Measurements from ENCODE around the gene CLDN20. TPM values are rescaled to one million over a fixed set of nuclear protein-coding genes. Genes with fewer than 3 reads are reported as not detected.

The CLDN20 gene
- total RNA-seq, 4 donors from 2014 or later, result 1.5 to 4.4 (median 3.3) TPM

- H3K27ac ChIP-seq, result no peak overlapping the region
- H3K9me3 ChIP-seq, result no peaks in the 10 kb centered on the region
- DNase-seq (ENCODE audit: low spot score in 2 of 2), result no peak
- H3K27me3 ChIP-seq, result no peaks in the 10 kb centered on the region
- H3K4me1 ChIP-seq, result no peaks in the 10 kb centered on the region
- H3K4me3 ChIP-seq, result no peak overlapping the region
- TF ChIP-seq POLR2A (IDR thresholded peaks at IDR 0.05), result no peak
- TF ChIP-seq, protein P1, sequence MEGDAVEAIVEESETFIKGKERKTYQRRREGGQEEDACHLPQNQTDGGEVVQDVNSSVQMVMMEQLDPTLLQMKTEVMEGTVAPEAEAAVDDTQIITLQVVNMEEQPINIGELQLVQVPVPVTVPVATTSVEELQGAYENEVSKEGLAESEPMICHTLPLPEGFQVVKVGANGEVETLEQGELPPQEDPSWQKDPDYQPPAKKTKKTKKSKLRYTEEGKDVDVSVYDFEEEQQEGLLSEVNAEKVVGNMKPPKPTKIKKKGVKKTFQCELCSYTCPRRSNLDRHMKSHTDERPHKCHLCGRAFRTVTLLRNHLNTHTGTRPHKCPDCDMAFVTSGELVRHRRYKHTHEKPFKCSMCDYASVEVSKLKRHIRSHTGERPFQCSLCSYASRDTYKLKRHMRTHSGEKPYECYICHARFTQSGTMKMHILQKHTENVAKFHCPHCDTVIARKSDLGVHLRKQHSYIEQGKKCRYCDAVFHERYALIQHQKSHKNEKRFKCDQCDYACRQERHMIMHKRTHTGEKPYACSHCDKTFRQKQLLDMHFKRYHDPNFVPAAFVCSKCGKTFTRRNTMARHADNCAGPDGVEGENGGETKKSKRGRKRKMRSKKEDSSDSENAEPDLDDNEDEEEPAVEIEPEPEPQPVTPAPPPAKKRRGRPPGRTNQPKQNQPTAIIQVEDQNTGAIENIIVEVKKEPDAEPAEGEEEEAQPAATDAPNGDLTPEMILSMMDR (IDR thresholded peaks at IDR 0.05), result no peak
- no peak for TF ChIP-seq EP300 (IDR thresholded peaks at IDR 0.05)
- WGBS, 2 donors, result 95% methylated on average over 5 of the region's 5 CpGs
- peaks cover 0 to 58% (median 0%) of the 10 kb centered on the region in 3 donors for H3K36me3 ChIP-seq
Observed at GRCh38 chr6:155290491-155290890, 26.7 kb downstream of the CLDN20 start.

- 69 to 83% methylated on average over 3 of the region's 3 CpGs for WGBS, 2 donors
- TF ChIP-seq POLR2A (IDR thresholded peaks at IDR 0.05), result no peak
- TF ChIP-seq, protein P1 (IDR thresholded peaks at IDR 0.05), result no peak
- TF ChIP-seq EP300 (IDR thresholded peaks at IDR 0.05), result no peak
Observed at GRCh38 chr6:155291291-155291690, 27.5 kb downstream of the CLDN20 start.

GRCh38 chr6:155292711-155293110 lies 28.9 kb downstream of the CLDN20 start:
- Histone ChIP-seq H3K36me3 (peaks cover 0 to 79% (median 0%) of the 10 kb centered on the region in 3 donors), H3K27ac (no peak overlapping the region), H3K27me3 (no peaks in the 10 kb centered on the region), H3K9me3 (no peaks in the 10 kb centered on the region), H3K4me1 (no peaks in the 10 kb centered on the region), H3K4me3 (no peak overlapping the region)
- DNase-seq (ENCODE audit: low spot score in 2 of 2), result no peak
- WGBS, 2 donors, result 73 to 83% methylated on average over 5 of the region's 5 CpGs
- TF ChIP-seq EP300 (IDR thresholded peaks at IDR 0.05) (no peak), POLR2A (IDR thresholded peaks at IDR 0.05) (no peak)
- TF ChIP-seq, protein P1 (IDR thresholded peaks at IDR 0.05), result no peak

More at GRCh38 chr6:155291291-155291690, 27.5 kb downstream of the CLDN20 start:
- Histone ChIP-seq H3K9me3 (no peaks in the 10 kb centered on the region), H3K27ac (no peak overlapping the region), H3K4me1 (no peaks in the 10 kb centered on the region), H3K27me3 (no peaks in the 10 kb centered on the region), H3K4me3 (no peak overlapping the region), H3K36me3 (peaks cover 0 to 66% (median 0%) of the 10 kb centered on the region in 3 donors)
- DNase-seq (ENCODE audit: low spot score in 2 of 2), result no peak

- Histone ChIP-seq H3K36me3 (peaks cover 0 to 58% (median 0%) of the 10 kb centered on the region in 3 donors), H3K4me3 (no peak overlapping the region), H3K4me1 (no peaks in the 10 kb centered on the region), H3K27me3 (no peaks in the 10 kb centered on the region), H3K9me3 (no peaks in the 10 kb centered on the region), H3K27ac (no peak overlapping the region)
- TF ChIP-seq, protein P1 (IDR thresholded peaks at IDR 0.05), result no peak
- TF ChIP-seq EP300 (IDR thresholded peaks at IDR 0.05) (no peak), POLR2A (IDR thresholded peaks at IDR 0.05) (no peak)
- 78 to 82% methylated on average over 3 of the region's 3 CpGs for WGBS, 2 donors
- no peak for DNase-seq (ENCODE audit: low spot score in 2 of 2)
Observed at GRCh38 chr6:155297669-155298068, 33.9 kb downstream of the CLDN20 start.

DNA sequence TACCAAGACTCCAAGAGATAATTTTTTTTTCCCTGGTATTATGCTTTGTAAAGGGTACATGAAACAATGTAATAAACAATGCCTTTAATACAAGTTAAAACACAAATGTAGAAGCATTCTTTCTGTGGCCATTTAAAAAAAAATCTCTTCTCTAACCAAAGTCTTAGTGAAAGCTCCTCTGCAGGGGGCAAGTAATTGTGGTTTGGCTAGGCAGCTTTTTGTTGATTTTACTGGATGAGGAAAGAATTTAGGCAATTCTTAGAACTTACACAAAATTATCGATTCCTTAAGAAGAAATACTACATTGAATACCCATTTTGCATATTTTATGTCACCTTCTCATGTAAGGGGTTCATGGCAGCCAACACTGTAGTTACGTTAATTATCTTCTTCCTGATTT lies 38.1 kb downstream of the CLDN20 start:
- DNase-seq (ENCODE audit: low spot score in 2 of 2), result no peak
- Histone ChIP-seq H3K36me3 (peaks cover 0 to 41% (median 0%) of the 10 kb centered on the region in 3 donors), H3K9me3 (no peaks in the 10 kb centered on the region), H3K4me1 (no peaks in the 10 kb centered on the region), H3K4me3 (no peak overlapping the region), H3K27ac (no peak overlapping the region), H3K27me3 (no peaks in the 10 kb centered on the region)
- TF ChIP-seq, protein P1 (IDR thresholded peaks at IDR 0.05), result no peak
- TF ChIP-seq EP300 (IDR thresholded peaks at IDR 0.05), result no peak
- no peak for TF ChIP-seq POLR2A (IDR thresholded peaks at IDR 0.05)
- 88 to 90% methylated on average over 2 of the region's 2 CpGs for WGBS, 2 donors
